PC-9 (cell line): ENCODE measurements around the gene RAB30. TPM values are rescaled to one million over a fixed set of nuclear protein-coding genes. Genes with fewer than 3 reads are reported as not detected.

Source experiments
- BruUV-seq: library from RNA; stranded (reverse); fragments of 400-500 nt; replicated peaks from 2 replicates; lab custom pipeline; 2021; lab: Mats Ljungman, UMichigan
- CTCF ChIA-PET: fragments of 300-600 bp; sonication (Branson Sonifier 250); formaldehyde crosslinking; loops from one replicate; lab custom pipeline; 2022; ENCODE audit warnings: antibody characterized with exemption; lab: Charles Lee
- POLR2A ChIA-PET: fragments of 300-600 bp; sonication (Branson Sonifier 250); formaldehyde crosslinking; loops from one replicate; lab custom pipeline; 2022; ENCODE audit warnings: antibody characterized with exemption; ENCODE audit not compliant: unreplicated experiment; lab: Charles Lee
- DNase-seq, 2 experiments: peaks; one replicate each; pipeline versions ENCODE4 v3.0.0 to v3.0.0-alpha.2; 2015 to 2022; ENCODE audit warnings: mixed read lengths in 1 of 2
- H2AFZ ChIP-seq: fragments of 200-600 bp; sonication (generic); 2 replicates; pipeline ENCODE4 v1.8.1; 2017; ENCODE audit warnings: antibody characterized with exemption
- H3F3A ChIP-seq: fragments of 200-600 bp; sonication (generic); 2 replicates; pipeline ENCODE4 v1.8.1; 2017; ENCODE audit warnings: antibody characterized with exemption, mild to moderate bottlenecking, low read depth; ENCODE audit not compliant: insufficient read depth
- H3K27ac ChIP-seq: fragments of 200-600 bp; sonication (generic); 2 replicates; pipeline ENCODE4 v1.6.1; 2016; ENCODE audit warnings: mixed run types
- H3K27me3 ChIP-seq: fragments of 200-600 bp; sonication (generic); 2 replicates; pipeline ENCODE4 v1.6.1; 2016; ENCODE audit warnings: low read depth, mixed run types; ENCODE audit not compliant: insufficient read depth
- H3K36me3 ChIP-seq: fragments of 200-600 bp; sonication (generic); 2 replicates; pipeline ENCODE4 v1.6.1; 2016; ENCODE audit warnings: low read depth, mixed run types
- H3K4me1 ChIP-seq: fragments of 200-600 bp; sonication (generic); replicated peaks from 2 replicates; pipeline ENCODE4 v1.6.1; 2016; ENCODE audit warnings: mixed run types; ENCODE audit not compliant: insufficient read depth
- H3K4me2 ChIP-seq: fragments of 200-600 bp; sonication (generic); 2 replicates; pipeline ENCODE4 v1.6.1; 2017; ENCODE audit warnings: mixed run types
- H3K4me3 ChIP-seq: fragments of 200-600 bp; sonication (generic); 2 replicates; pipeline ENCODE4 v1.6.1; 2016; ENCODE audit warnings: mixed run types
- H3K79me2 ChIP-seq: fragments of 200-600 bp; sonication (generic); 2 replicates; pipeline ENCODE4 v1.6.1; 2017; ENCODE audit warnings: low read depth, mixed run types
- H3K9me2 ChIP-seq: fragments of 200-600 bp; sonication (generic); 2 replicates; pipeline ENCODE4 v1.8.1; 2017; ENCODE audit warnings: mild to moderate bottlenecking; ENCODE audit not compliant: insufficient read depth
- H3K9me3 ChIP-seq: fragments of 200-600 bp; sonication (generic); 2 replicates; pipeline ENCODE4 v1.8.1; 2016; ENCODE audit warnings: low read depth; ENCODE audit not compliant: insufficient read depth
- H4K20me1 ChIP-seq: fragments of 200-600 bp; sonication (generic); 2 replicates; pipeline ENCODE4 v1.8.1; 2017; ENCODE audit not compliant: insufficient read depth
- CTCF ChIP-seq: fragments of 200-600 bp; sonication (generic); conservative IDR thresholded peaks from 2 replicates; pipeline ENCODE4 v1.6.1; 2017; ENCODE audit warnings: mixed run types, antibody characterized with exemption, mild to moderate bottlenecking, moderate library complexity
- EZH2 ChIP-seq: fragments of 200-600 bp; sonication (generic); IDR thresholded peaks from 2 replicates; pipeline ENCODE4 v1.8.0; 2017; ENCODE audit warnings: antibody characterized with exemption, low read depth
- intact Hi-C: fragments of 100-400 bp; cut with micrococcal nuclease; formaldehyde crosslinking; loops from one replicate; pipeline ENCODE4 v1.10.0; 2022; ENCODE audit not compliant: unreplicated experiment
- total RNA-seq: library from RNA; stranded (reverse); gene quantifications from 2 replicates; pipeline ENCODE4 v1.2.3, GENCODE V29; 2021

The RAB30 gene
- total RNA-seq, 1 experiment from 2014 or later, result 3.6 TPM

- CTCF ChIA-PET, result no interaction called here
- BruUV-seq, result no TSS peak
Measured at GRCh38 chr11:83041126-83041525, 30.6 kb downstream of the RAB30 start.

GRCh38 chr11:83039566-83039965, 32.1 kb downstream of the RAB30 start:
- no peak for TF ChIP-seq CTCF
- TF ChIP-seq EZH2, result no peak
- no peaks in the 10 kb centered on the region for H3K9me3 ChIP-seq
- H3K4me1 ChIP-seq, result peaks cover 16% of the 10 kb centered on the region
- H3K4me2 ChIP-seq, result no peak overlapping the region
- H4K20me1 ChIP-seq, result no peaks in the 10 kb centered on the region
- no peaks in the 10 kb centered on the region for H3K36me3 ChIP-seq
- H3K27ac ChIP-seq, result no peak overlapping the region
- ChIA-PET POLR2A (no interaction called here), CTCF (no interaction called here)
- no peaks in the 10 kb centered on the region for H3K9me2 ChIP-seq
- no peak for DNase-seq
- no peak overlapping the region for H3K4me3 ChIP-seq
- 0 out of 2 replicates have a peak overlapping the region, but pooled peaks have one; percentile 62 for H2AFZ ChIP-seq
- intact Hi-C loops, result no loop called here
- H3K79me2 ChIP-seq, result no peaks in the 10 kb centered on the region
- peaks cover 3% of the 10 kb centered on the region; the same call in 1 of the 2 replicates for H3F3A ChIP-seq
- no TSS peak for BruUV-seq
- no peaks in the 10 kb centered on the region for H3K27me3 ChIP-seq

More at GRCh38 chr11:83041126-83041525, 30.6 kb downstream of the RAB30 start:
- intact Hi-C loops, result no loop called here
- H3K9me2 ChIP-seq, result no peaks in the 10 kb centered on the region
- peaks cover 21% of the 10 kb centered on the region for H3K4me1 ChIP-seq
- POLR2A ChIA-PET, result no interaction called here
- no peaks in the 10 kb centered on the region for H3F3A ChIP-seq
- H3K27me3 ChIP-seq, result no peaks in the 10 kb centered on the region
- no peaks in the 10 kb centered on the region for H3K9me3 ChIP-seq
- H3K27ac ChIP-seq, result no peak overlapping the region
- no peak overlapping the region for H3K4me3 ChIP-seq
- no peak for DNase-seq
- no peaks in the 10 kb centered on the region for H3K36me3 ChIP-seq
- no peaks in the 10 kb centered on the region for H4K20me1 ChIP-seq
- H2AFZ ChIP-seq, result no peak overlapping the region
- TF ChIP-seq EZH2 (no peak), CTCF (no peak)
- no peaks in the 10 kb centered on the region for H3K79me2 ChIP-seq
- no peak overlapping the region for H3K4me2 ChIP-seq

GRCh38 chr11:83037877-83038276, 33.8 kb downstream of the RAB30 start:
- intact Hi-C loops, result no loop called here
- POLR2A ChIA-PET, result no interaction called here

More at GRCh38 chr11:83037877-83038276, 33.8 kb downstream of the RAB30 start:
- H3K27ac ChIP-seq, result no peak overlapping the region
- no peak overlapping the region for H2AFZ ChIP-seq
- CTCF ChIA-PET, result no interaction called here
- no peaks in the 10 kb centered on the region for H3K9me3 ChIP-seq
- H3K4me2 ChIP-seq, result no peak overlapping the region
- H3K27me3 ChIP-seq, result no peaks in the 10 kb centered on the region
- no peak for TF ChIP-seq EZH2
- no peak for TF ChIP-seq CTCF
- BruUV-seq, result no TSS peak
- no peaks in the 10 kb centered on the region for H3K79me2 ChIP-seq
- H3K4me1 ChIP-seq, result peaks cover 27% of the 10 kb centered on the region
- no peak overlapping the region for H3K4me3 ChIP-seq
- H3K36me3 ChIP-seq, result no peaks in the 10 kb centered on the region
- no peaks in the 10 kb centered on the region for H4K20me1 ChIP-seq
- H3F3A ChIP-seq, result peaks cover 17% of the 10 kb centered on the region
- H3K9me2 ChIP-seq, result no peaks in the 10 kb centered on the region
- DNase-seq, result no peak
